ENCODE results near the gene LRRC15.

DNA sequence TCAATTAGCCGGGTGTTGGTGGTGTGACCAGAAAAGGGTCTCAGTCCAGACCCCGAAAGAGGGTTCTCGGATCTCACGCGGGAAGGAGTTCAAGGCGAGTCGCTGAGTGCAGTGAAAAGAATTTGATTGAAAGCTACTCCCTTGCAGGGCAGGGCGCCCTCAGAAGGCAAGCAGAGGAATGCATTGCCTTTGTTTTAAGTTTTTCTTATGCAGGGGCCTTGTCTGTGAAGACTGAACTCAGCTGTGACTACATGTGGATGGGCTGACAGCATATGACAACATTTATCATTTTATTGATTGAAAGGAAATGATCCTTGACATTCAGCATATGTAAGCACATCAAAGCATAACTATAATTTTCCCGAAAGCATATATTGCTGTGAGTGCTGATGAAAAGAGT lies 30.2 kb downstream of the LRRC15 start:
- TF ChIP-seq, protein P1, sequence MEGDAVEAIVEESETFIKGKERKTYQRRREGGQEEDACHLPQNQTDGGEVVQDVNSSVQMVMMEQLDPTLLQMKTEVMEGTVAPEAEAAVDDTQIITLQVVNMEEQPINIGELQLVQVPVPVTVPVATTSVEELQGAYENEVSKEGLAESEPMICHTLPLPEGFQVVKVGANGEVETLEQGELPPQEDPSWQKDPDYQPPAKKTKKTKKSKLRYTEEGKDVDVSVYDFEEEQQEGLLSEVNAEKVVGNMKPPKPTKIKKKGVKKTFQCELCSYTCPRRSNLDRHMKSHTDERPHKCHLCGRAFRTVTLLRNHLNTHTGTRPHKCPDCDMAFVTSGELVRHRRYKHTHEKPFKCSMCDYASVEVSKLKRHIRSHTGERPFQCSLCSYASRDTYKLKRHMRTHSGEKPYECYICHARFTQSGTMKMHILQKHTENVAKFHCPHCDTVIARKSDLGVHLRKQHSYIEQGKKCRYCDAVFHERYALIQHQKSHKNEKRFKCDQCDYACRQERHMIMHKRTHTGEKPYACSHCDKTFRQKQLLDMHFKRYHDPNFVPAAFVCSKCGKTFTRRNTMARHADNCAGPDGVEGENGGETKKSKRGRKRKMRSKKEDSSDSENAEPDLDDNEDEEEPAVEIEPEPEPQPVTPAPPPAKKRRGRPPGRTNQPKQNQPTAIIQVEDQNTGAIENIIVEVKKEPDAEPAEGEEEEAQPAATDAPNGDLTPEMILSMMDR (conservative IDR thresholded peaks at IDR 0.05), result no peak; the same call in 1 of the 2 replicates
- no peak for TF ChIP-seq EZH2 (IDR thresholded peaks at IDR 0.05; ENCODE audit: low read depth)

Measured in PC-9 (cell line).